ENCODE data around the gene CREBBP.
A peak's percentile ranks its signal among the peaks of the same experiment; 100 is the strongest.
"Not testable (repeated sequence)": the region's sequence is repeated elsewhere in the genome, so short reads cannot be mapped to it uniquely, and the experiment has no call there.

The CREBBP gene
- total RNA-seq, result 137 to 140 reads per million in 2 donors

DNA sequence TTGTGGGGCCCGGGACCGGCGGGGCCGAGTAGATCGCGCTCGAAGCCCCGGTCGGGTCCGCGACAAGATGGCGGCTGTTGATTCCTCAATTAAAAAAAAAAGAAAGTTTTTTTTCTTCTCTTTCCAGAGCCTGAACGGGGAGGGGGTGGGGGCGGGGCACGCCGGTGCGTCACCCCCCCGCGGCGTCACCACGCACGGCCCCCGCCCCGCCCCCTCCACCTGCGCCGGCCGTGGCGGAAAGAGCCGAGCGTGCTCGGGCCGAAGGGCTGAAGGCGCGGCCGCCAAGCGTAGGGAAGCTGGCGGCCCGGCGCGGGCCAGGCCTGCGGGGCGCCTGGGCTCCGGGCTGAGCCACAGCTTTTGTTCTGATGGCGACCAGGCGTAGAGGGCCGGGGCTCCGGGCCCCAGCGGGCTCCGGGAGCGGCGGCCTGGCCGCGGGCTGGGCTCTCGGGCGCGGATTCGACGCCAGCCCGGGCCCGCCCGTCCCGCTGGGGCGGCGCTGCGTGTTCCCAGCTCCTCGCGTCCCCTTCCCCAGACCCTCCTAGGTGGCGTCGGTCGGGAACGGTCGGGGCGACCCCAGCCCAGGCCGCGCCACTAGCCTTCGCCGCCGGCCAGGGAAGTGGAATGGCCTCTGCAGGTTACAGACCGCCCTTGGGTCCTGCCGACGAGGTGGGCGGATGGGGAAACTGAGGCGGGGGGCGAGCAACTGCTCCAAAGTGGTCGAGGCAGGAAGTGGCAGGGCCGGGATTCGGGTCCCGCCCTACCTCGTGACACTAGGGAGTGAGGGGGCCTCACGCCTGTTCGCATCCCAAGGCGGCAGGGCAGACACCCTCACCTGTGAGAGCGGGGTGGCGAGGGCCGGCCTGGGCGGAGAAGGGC, at the start of gene CREBBP:
Gene CREBBP, minus strand, starts transcription at position 91 of the 876 bp plus-strand sequence. CDS start 797 bp downstream, outside the sequence.
- DNase-seq, result peak; percentile 85

DNA sequence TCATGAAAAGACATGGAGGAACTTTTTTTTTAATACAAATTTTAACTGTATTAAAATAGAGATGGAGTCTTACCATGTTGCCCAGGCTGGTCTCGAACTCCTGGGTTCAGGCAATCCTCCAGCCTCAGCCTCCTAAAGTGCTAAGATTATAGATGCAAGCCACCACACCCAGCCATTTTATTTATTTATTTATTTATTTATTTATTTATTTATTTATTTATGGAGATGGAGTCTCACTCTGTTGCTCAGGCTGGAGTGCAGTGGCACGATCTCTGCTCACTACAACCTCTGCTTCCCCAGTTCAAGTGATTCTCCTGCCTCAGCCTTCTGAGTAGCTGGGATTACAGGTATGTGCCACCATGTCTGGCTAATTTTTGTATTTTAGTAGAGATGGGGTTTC, 46.6 kb upstream of the CREBBP start:
- not testable (repeated sequence) for DNase-seq

DNA sequence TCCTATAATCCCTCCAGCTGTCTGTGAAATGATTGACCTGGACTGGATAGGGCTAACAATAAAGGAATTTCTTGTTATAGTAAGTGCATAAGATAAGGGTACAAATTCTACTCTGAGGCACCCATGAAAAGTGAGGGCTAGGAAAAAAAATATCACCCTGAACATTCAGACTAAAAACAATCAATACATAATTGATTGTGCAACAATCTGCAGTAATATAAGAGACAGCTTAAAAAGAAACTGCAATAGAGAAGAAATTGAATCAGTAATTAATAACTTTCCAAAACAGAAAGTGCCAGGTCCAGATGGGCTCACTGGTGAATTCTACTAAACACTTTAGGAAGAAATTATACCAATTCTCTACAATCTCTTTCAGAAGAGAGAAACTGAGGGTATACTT, 44.2 kb upstream of the CREBBP start:
- no peak for DNase-seq

DNA sequence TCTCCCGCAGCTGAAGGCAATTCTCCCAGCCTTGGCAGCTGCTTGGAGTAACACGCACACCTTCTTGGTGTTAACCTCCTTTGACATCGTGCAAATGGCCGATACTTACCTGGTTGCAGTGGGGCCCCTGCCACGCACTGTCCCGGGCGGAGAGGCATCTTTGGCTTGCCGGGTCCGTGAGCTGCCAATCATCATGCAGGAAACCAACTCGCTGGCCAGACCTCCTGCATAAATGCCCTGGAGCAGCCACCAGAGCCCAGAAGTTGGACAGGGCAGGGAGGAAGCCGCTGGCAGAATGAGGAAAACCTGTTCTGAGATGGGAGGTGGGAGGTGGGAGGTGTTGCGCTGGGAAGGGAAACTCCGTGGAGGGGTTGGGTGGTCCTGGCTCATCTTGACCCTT, 41.7 kb upstream of the CREBBP start:
- no peak for DNase-seq

DNA sequence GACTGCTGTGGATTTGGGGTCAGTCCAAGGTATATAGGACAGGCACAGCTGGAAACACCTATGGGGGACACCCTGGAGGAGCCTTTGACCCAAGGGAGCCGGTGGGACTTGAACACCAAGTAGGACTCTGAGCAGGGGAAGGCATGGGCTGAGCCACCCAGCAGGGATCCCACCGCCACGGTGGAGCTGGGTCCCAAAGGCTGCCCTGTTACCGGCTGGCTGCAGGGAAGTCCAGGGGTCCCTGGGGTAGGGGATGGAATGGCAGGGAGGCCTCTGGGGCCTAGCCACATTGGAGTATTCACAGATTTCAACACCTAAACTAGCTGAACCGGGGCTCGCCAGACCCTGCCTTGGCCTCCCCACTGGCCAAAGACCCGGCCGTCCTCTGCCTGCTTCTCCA, 39.7 kb upstream of the CREBBP start:
- DNase-seq, result no peak

DNA sequence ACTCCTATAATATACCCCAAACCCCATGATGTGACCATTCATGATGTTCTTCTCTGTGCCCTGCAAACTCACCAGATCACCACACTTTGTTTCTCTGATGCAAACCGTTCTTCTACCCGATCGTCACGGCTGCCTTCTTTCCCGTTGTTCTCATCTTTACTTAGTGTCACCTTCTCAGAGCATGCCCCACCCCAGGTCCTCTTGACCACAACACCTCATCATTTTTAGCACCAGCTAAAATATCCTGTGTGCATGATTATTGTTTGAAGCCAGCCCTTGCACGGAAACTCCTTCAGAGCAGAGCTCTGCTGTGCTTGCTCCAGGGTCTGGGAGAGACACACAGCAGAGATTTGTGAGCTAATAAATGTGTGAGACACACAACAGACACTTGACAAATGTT, 38.9 kb upstream of the CREBBP start:
- DNase-seq, result no peak

DNA sequence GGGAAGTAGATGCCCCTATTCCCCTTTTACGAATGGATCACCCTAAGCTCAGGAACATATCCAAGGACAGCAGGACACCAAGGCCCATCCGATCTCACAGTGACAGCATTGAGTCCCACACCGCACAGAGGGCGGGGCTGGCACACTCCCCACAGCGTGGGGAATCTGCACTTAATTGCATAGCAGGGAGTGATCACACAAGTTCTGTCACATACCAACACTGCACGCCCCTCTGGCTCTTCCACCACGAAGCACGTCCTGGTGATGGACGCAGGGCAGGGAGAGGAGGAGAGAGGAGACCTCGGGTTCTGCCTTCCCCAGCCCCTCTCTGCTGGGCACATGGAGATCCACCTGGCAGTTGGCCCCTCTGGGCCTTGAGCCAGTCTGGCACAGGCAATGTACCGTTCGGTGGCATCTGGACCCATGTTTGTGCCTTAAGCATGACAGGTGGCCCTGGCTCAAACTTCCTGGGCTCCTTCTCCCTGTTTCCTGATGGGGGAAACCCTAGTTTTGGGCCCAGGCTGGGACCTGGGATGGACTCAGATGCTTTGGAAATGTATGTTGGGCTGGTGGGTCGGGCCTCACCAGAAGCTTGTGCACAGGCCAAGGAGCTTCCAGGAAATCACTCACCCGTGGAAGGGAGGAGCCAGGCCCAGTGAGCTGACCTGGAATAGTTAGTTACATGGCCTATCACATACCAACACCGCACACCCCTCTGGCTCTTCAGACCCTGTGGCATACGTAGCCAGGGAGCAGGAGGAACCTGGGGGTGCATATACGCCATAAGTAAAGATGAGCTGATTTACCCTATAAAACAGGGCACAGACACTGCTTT, 35.1 kb upstream of the CREBBP start:
- no peak for DNase-seq

DNA sequence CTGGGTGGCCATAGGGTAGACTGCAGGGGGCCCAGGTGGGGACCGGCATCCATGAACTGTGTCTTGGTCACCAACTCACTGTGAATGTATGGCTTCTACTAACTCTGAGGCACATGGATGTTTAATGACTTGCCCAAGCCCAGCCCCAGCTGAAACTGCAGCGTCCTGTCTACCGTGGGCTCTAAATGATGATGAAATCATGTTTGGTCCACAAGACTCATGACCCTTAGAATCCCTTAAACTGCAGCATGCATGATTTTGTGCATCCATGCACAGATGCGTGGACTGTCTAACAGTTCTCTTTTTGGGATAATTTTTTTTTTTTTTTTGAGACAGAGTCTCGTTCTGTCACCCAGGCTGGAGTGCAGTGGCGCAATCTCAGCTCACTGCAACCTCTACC, 32.4 kb upstream of the CREBBP start:
- no peak for DNase-seq

DNA sequence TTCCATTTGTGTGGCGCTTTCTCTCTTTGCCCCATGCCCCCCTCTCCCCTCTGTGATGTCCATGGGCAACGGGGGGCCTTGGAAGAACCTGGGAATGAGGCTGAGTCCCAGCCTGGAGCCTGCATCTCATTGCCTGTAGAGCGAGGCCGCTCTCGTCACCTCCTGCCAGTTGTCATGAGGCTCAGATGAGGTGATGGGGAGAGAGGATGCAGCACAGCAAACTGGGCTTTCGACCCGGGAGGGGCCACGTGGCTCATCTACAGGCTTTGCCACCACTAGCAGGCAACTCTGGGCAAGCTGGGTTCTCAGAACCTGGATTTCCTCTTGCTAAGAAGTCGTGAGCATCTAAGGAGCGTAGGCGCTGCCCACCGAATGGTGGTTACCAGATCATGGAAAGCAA, 31.9 kb upstream of the CREBBP start:
- no peak for DNase-seq

DNA sequence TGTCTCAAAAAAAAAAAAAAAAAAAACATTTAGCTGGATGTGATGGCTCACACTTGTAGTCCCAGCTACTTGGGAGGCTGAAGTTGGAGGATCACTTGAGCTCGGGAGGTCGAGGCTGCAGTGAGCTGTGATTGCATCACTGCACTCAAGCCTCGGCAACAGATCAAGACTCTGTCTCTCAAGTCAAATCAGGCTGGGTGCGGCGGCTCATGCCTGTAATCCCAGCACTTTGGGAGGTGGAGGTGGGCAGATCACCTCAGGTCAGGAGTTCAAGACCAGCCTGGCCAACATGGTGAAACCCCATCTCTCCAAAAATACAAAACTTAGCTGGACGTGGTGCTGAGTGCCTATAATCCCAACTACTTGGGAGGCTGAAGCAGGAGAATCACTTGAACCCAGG, 31.2 kb upstream of the CREBBP start:
- not testable (repeated sequence) for DNase-seq

DNA sequence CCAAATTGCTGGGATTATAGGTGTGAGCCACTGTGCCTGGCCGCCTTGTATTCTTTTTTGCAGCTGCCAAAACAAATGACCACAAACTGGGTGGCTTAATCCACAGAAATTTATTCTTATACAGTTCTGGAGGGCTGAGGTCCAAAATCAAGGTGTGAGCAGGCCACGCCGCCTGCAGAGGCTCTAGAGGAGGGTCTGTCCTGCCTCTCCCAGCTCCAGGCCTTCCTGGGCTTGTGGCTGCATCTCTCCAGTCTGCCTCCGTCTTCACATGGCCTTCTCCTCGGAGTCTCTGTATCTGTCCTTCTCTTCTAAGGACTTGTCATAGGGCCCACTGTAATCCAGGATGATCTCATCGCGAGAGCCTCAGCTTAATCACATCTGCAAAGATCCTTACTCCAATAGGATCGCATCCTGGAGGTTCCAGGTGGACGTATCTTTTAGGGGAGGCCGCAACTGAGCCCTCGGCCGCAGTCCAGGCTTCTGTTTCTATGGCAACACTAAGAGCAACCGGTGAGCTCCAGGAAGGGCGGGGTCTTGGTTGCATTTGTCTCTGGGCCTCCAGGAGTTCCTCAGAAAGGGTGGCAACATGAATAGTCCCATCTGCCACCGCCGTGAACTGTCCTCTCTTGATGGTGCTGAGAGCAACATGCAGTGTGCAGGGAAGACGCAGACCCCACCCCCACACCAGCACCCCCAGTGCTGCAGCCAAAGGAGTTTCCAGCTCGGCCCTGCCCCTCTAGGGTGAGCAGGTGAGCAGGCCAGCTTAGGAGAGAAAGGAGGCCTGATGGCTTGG, 29.5 kb upstream of the CREBBP start:
- no peak for DNase-seq

DNA sequence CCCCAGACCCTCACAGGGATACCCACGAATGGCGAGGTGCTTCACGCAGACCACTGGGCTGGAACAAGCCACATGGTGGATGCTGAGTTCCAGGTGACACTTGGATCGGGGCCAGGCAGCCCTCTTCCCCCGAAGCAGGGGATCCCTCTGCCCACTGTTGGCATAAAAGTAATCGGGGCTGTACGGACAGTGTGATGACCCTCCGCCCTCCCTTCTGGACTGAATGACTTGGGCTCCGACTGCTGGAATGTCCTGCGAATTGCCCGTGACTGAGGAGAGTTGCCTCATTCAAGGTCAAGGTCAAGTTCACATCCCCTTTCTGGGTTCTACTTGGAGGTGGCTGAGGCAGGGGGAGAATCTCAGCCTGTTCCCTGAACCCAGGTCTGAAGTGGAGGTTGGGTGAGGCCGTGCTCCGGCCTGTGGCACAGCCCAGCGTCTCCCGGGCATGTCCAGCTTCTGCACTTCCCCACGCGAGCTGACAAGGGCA, 28.5 kb upstream of the CREBBP start:
- DNase-seq, result no peak

DNA sequence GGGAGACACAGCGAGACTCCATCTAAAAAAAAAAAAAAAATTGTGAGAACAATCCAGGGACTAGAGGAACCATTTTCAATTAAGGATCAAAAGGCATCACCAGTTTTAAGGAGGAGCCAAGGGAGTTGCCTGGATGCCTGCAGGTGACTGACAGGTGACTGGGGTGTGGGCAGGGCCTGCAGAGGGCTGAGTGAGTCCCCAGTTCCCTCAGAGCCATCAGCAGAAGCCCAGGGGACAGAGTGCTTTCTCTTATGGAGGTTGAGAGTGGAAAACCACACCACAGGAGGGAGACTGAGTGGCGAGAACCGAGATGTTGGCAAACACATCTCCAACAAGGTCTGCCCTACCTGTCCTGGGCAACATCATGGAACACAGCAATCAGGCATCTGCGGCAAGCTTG, 27.1 kb upstream of the CREBBP start:
- DNase-seq, result no peak

DNA sequence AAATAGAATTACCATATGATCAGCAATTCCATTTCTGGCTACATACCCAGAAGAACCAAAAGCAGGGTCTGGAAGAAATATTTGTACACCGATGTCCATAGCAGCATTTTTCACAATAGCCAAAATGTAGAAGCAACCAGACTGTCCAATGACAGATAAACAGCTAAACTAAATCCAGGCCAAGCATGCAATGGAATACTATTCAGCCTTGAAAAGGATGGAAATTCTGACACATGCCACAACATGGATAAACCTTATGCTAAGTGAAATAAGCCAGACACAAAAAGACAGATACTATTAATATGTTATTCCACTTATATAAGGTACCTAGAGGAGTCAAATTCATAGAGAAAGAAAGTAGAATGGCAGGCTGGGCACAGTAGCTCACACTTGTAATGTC, 25.9 kb upstream of the CREBBP start:
- no peak for DNase-seq

DNA sequence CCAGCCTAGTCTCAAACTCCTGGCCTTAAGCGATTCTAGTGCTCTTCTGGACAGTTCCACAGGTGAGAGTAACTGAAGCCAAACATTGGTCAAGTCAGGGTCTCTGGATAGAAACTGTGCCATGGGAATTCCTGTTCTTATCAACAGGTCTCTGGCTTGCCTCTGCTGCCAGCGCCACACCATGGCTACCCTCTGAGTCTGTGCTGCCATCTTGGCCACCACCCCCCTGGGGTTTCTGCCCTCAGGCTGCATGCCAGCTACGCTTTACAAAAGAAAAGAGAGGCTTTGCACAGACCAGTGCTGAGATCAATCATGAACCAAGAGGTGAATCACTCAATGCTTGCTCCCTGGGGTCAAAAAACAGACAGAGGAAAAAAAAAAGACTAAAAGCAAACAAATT, 24.4 kb upstream of the CREBBP start:
- DNase-seq, result no peak

DNA sequence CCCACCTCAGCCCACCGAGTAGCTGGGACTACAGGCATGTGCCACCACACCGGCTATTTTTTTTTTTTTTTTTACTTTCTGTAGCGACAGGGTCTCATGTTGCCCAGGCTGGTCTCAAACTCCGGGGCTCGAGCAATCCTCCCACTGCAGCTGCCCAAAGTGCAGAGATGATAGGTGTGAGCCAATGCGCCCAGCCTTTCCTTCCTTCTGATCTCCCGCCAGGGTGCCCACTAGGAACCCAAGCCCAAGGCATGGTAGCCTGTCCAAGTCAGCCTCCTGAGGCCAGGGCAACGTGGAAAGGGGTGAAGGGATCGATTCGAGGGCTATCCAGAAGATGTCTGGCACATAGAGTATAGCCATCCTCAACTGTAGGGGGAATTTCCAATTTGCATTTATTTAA, 9.6 kb upstream of the CREBBP start:
- no peak for DNase-seq

DNA sequence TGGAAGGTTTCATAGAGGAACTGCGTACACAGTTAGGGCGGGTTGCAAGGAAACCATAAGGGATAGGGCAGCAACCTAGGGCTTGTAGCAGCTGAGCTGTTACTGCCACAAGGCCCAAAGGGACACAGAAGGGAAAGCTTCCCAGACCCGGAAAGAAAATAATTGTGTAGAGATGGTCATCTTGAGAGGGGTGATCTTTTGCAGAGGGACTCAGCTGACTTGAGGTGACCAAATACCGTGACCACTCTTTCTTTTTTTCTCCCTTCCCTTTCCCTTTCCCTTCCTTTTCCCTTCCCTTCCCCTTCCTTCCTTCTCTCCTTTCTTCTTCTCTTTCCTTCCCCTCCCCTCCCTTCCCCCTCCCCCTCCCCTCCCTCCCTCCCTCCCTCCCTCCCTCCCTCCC, 8.5 kb upstream of the CREBBP start:
- DNase-seq, result no peak

DNA sequence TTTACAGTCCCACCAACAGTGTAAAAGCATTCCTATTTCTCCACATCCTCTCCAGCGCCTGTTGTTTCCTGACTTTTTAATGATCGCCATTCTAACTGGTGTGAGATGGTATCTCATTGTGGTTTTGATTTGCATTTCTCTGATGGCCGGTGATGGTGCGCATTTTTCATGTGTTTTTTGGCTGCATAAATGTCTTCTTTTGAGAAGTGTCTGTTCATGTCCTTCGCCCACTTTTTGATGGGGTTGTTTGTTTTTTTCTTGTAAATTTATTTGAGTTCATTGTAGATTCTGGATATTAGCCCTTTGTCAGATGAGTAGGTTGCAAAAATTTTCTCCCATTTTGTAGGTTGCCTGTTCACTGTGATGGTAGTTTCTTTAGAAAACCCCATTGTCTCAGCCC, 5.5 kb upstream of the CREBBP start:
- not testable (repeated sequence) for DNase-seq

DNA sequence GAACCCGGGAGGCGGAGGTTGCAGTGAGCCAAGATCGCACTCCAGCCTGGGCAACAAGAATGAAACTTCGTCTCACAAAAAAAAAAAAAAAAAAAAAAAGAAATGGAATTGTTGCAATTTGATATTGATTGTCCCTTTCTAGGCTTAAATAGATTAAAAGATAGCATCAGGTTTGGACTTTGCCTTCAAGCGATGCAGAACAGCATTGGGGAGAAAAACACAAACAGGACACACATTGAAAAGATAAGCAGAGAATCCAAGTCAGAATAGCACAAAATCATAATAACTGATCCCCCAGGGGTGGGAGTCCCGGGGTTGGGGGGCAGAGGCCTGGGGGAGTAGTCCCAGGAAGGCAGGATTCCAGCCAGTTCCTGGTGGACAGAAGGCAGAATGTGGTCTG, 3.9 kb upstream of the CREBBP start:
- no peak for DNase-seq

DNA sequence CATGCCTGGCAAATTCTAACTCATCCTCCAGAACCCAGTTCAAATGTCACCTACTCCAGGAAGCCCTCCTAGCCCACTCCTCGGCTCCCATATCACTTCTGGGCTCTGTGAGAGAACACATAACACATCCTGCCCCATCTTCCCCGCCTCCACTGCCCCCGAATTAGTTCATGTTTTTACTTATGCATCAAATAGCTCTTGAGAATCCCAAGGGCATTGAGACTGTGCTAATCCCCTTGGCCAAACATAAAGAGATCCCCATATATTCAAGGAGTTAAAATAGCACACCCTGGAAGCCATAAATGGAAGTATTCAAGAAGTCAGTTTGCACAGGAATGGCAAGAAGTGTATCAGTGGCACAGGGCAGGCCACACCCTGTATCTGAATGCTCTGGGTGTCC, 2.0 kb upstream of the CREBBP start:
- DNase-seq, result no peak

DNA sequence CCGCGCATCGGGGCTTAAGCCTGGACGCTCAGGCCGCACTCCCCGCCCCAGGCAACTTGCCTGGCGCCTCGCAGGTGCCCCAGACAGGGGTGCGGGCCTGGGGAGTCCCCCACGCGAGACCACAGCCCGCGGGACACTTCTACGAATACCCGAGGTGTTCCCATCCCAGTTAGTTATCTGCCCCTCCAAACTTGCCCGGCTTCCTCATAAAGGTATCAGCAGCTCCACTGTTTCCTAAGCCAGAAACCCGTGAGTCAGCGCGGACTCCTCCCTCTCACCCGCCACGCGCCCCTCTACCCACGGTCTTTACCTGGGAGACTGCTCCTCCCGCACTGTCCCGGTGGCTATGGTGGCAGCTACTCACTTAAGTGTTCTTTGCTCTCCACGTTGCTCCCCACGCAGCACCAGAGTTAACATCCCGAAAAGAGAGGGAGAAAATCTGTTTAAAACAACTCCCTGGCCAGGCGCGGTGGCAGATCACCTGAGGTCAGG, 1.0 kb upstream of the CREBBP start:
- DNase-seq, result no peak

DNA sequence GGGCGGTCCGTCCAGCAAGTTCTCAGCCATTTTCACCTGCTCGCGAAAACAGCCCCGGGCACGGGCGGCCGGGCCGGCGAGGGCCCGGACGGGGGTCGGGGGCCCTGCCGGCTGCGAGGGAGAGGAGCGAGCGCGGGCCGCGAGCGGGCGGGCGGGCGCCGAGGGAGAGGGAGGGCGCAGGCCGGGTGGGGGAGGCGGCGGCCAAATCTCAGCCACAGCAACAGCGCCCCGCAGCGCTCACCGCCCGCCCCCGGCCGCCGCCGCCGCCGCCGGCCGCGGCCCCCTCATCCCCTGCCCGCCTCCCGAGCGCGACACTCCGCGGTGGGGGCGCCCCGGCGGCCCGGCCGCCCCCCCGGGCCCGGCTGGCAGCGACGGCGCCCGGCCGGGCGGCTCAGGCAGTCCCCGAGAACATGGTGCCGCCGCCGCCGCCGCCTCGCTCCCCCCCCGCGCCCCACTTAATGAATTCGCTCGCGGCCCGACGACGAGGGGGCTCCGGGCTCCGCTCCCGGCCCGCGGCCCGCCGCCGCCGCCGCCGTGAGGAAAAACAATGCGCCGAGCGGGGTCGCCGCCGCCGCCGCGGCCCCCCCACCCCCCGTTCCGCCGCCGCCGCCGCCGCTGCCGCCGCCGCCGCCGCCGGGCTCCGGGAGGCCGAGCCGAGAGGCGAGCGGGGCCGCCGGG, 487 bp downstream of the CREBBP start:
- DNase-seq, result peak; percentile 62

All from activated gamma-delta T cell (primary cell).